Breast epithelium (tissue), 4 donors: Measurements from ENCODE around the gene MIX23. TPM values are rescaled to one million over a fixed set of nuclear protein-coding genes. Genes with fewer than 3 reads are reported as not detected.

Experiments
- DNase-seq, 2 donors: peaks; one replicate each; pipeline ENCODE4 v3.0.0-alpha.2; 2019; ENCODE audit warnings: low spot score in 2 of 2
- H3K27ac ChIP-seq, 2 donors: fragments of 200-600 bp; sonication (generic) in 1 of 2; one replicate each; pipeline ENCODE4 v1.5.1; 2016 to 2019; ENCODE audit warnings: mild to moderate bottlenecking in 1 of 2
- H3K27me3 ChIP-seq, 2 donors: fragments of 200-600 bp; sonication (generic) in 1 of 2; one replicate each; pipeline versions ENCODE4 v1.5.1 to v1.6.0; 2017 to 2019; ENCODE audit warnings: control low read depth in 1 of 2, mild to moderate bottlenecking in 1 of 2
- H3K36me3 ChIP-seq: fragments of 200-600 bp; one replicate; pipeline ENCODE4 v1.5.1; 2019
- H3K4me1 ChIP-seq, 2 donors: fragments of 200-600 bp; sonication (generic); one replicate each; pipeline ENCODE4 v1.5.1; 2016 to 2019; ENCODE audit warnings: control low read depth in 1 of 2
- H3K4me3 ChIP-seq, 3 donors: fragments of 200-600 bp; sonication (generic); 1 replicate in 2 of 3; 2 replicates in 1 of 3; pipeline ENCODE4 v1.5.1; 2016 to 2019; ENCODE audit warnings: mild to moderate bottlenecking in 3 of 3, moderate library complexity in 2 of 3
- H3K9me3 ChIP-seq, 2 donors: fragments of 200-600 bp; sonication (generic) in 1 of 2; one replicate each; pipeline ENCODE4 v1.5.1; 2016 to 2019; ENCODE audit warnings: control low read depth in 1 of 2
- CTCF ChIP-seq, 3 donors: fragments of 450-650 bp; IDR thresholded peaks; one replicate each; pipeline ENCODE4 v1.5.1; 2016 to 2017; ENCODE audit warnings: antibody characterized with exemption in 3 of 3, mild to moderate bottlenecking in 3 of 3, moderate library complexity in 3 of 3
- POLR2A ChIP-seq: fragments of 450-650 bp; IDR thresholded peaks from one replicate; pipeline ENCODE4 v1.6.1; 2016; ENCODE audit warnings: antibody characterized with exemption, mild to moderate bottlenecking, moderate library complexity
- POLR2AphosphoS5 ChIP-seq, 3 donors: sonication (generic); formaldehyde crosslinking; IDR thresholded peaks; one replicate each; pipeline ENCODE4 v1.6.1; 2017; ENCODE audit warnings: antibody characterized with exemption in 3 of 3
- intact Hi-C: fragments of 100-400 bp; cut with DNase I; formaldehyde crosslinking; loops from one replicate; pipeline ENCODE4 v1.15.1; 2023; ENCODE audit warnings: low total_unique reads
- total RNA-seq, 3 donors: library from RNA; depleted of rRNA; stranded (reverse); fragments of >200 nt; gene quantifications; one replicate each; pipeline ENCODE4 v1.1.0, GENCODE V29; 2016

Gene MIX23
- total RNA-seq, 3 donors from 2014 or later = 10.8 to 20.3 (median 15.0) TPM

GRCh38 chr3:122332551-122332950 is 50.5 kb downstream of the MIX23 start:
- H3K4me1 ChIP-seq = no peaks in the 10 kb centered on the region
- DNase-seq = no peak
- no peak overlapping the region for H3K4me3 ChIP-seq
- intact Hi-C loops = no loop called here
- TF ChIP-seq POLR2AphosphoS5 (IDR thresholded peaks at IDR 0.05) = no peak
- no peak for TF ChIP-seq POLR2A
- no peak for TF ChIP-seq CTCF (IDR thresholded peaks at IDR 0.05)
- no peaks in the 10 kb centered on the region for H3K9me3 ChIP-seq
- H3K27me3 ChIP-seq = no peaks in the 10 kb centered on the region
- no peak overlapping the region for H3K27ac ChIP-seq
- no peaks in the 10 kb centered on the region for H3K36me3 ChIP-seq

GRCh38 chr3:122331886-122332285 is 51.1 kb downstream of the MIX23 start:
- no peaks in the 10 kb centered on the region for H3K27me3 ChIP-seq
- no peak for DNase-seq
- TF ChIP-seq POLR2AphosphoS5 (IDR thresholded peaks at IDR 0.05) (no peak), POLR2A (no peak), CTCF (IDR thresholded peaks at IDR 0.05) (no peak)
- H3K27ac ChIP-seq = no peak overlapping the region
- H3K36me3 ChIP-seq = no peaks in the 10 kb centered on the region
- H3K4me1 ChIP-seq = no peaks in the 10 kb centered on the region
- H3K4me3 ChIP-seq = no peak overlapping the region
- intact Hi-C loops = no loop called here
- H3K9me3 ChIP-seq = no peaks in the 10 kb centered on the region

GRCh38 chr3:122325769-122326168 is 57.3 kb downstream of the MIX23 start:
- Histone ChIP-seq H3K27ac (no peak overlapping the region), H3K4me1 (no peaks in the 10 kb centered on the region), H3K9me3 (no peaks in the 10 kb centered on the region), H3K27me3 (no peaks in the 10 kb centered on the region), H3K4me3 (no peak overlapping the region), H3K36me3 (no peaks in the 10 kb centered on the region)
- DNase-seq = no peak
- intact Hi-C loops = no loop called here
- TF ChIP-seq POLR2A (no peak), CTCF (IDR thresholded peaks at IDR 0.05) (no peak), POLR2AphosphoS5 (IDR thresholded peaks at IDR 0.05) (no peak)

GRCh38 chr3:122324871-122325323 is 58.1 kb downstream of the MIX23 start, which contains the start of gene CSTA:
CSTA (plus strand) TSS chr3:122325248; CDS start chr3:122325293, 45 bp downstream.
- no peaks in the 10 kb centered on the region for H3K27me3 ChIP-seq
- H3K4me1 ChIP-seq = no peaks in the 10 kb centered on the region
- peak in 1 of 2 donors; percentile 51 for DNase-seq
- H3K9me3 ChIP-seq = no peaks in the 10 kb centered on the region
- intact Hi-C loops = no loop called here
- peak in 1 of 3 donors; percentile 21 for TF ChIP-seq POLR2AphosphoS5 (IDR thresholded peaks at IDR 0.05)
- no peak for TF ChIP-seq CTCF (IDR thresholded peaks at IDR 0.05)
- TF ChIP-seq POLR2A = no peak
- peak within 1 kb of the TSS; percentile 22 to 67 for H3K27ac ChIP-seq
- peak within 1 kb of the TSS; percentile 0 to 32 (median 15) for H3K4me3 ChIP-seq
- H3K36me3 ChIP-seq = no peaks in the 10 kb centered on the region

GRCh38 chr3:122322095-122323075 is 60.6 kb downstream of the MIX23 start:
- DNase-seq = no peak
- intact Hi-C loops = no loop called here

More at GRCh38 chr3:122322095-122323075, 60.6 kb downstream of the MIX23 start:
- H3K4me3 ChIP-seq = no peak overlapping the region
- H3K27ac ChIP-seq = no peak overlapping the region
- no peaks in the 10 kb centered on the region for H3K36me3 ChIP-seq
- H3K9me3 ChIP-seq = no peaks in the 10 kb centered on the region
- TF ChIP-seq CTCF (IDR thresholded peaks at IDR 0.05) (no peak), POLR2A (no peak), POLR2AphosphoS5 (IDR thresholded peaks at IDR 0.05) (no peak)
- no peaks in the 10 kb centered on the region for H3K27me3 ChIP-seq
- H3K4me1 ChIP-seq = no peaks in the 10 kb centered on the region
